HepG2 (cell line): ENCODE measurements around the gene CORT. TPM values are rescaled to one million over a fixed set of nuclear protein-coding genes. Genes with fewer than 3 reads are reported as not detected.

Source experiments
- ARHGAP35 ChIP-seq: sonication (generic); formaldehyde crosslinking; IDR thresholded peaks from 2 replicates; pipeline ENCODE4 v1.9.0; 2022; ENCODE audit warnings: mild to moderate bottlenecking, inconsistent platforms, moderate library complexity, missing genetic modification reagents, borderline replicate concordance
- FUBP1 ChIP-seq: sonication (generic); formaldehyde crosslinking; IDR thresholded peaks from 2 replicates; pipeline ENCODE4 v1.5.1; 2020; ENCODE audit warnings: missing genetic modification reagents, mild to moderate bottlenecking, borderline replicate concordance
- HCFC1 ChIP-seq: fragments of 150-350 bp; IDR thresholded peaks from 2 replicates; pipeline ENCODE4 v1.6.1; 2014; ENCODE audit warnings: low read depth, low read length
- HMG20A ChIP-seq: IDR thresholded peaks from 2 replicates; pipeline ENCODE4 v1.6.1; 2016; ENCODE audit warnings: borderline replicate concordance
- HNRNPUL1 ChIP-seq: fragments of 200-400 bp; formaldehyde crosslinking; IDR thresholded peaks from 2 replicates; pipeline ENCODE4 v1.6.1; 2017; ENCODE audit warnings: low read depth, mild to moderate bottlenecking, low read length, moderate library complexity
- MED8 ChIP-seq: sonication (generic); formaldehyde crosslinking; IDR thresholded peaks from 2 replicates; pipeline ENCODE4 v1.8.1; 2023; ENCODE audit warnings: mild to moderate bottlenecking, missing genetic modification reagents; ENCODE audit not compliant: insufficient replicate concordance
- MNT ChIP-seq: fragments of 450-650 bp; IDR thresholded peaks from 2 replicates; pipeline ENCODE4 v1.6.1; 2016
- PCBP1 ChIP-seq: fragments of 200-400 bp; formaldehyde crosslinking; IDR thresholded peaks from 2 replicates; pipeline ENCODE4 v1.6.1; 2017; ENCODE audit warnings: mild to moderate bottlenecking, low read depth, low read length, borderline replicate concordance
- RERE ChIP-seq: IDR thresholded peaks from 2 replicates; pipeline ENCODE4 v1.6.1; 2016; ENCODE audit warnings: low read depth, missing genetic modification reagents, missing compliant biosample characterization
- ZKSCAN1 ChIP-seq: fragments of 150-350 bp; IDR thresholded peaks from 2 replicates; pipeline ENCODE4 v1.6.1; 2014; ENCODE audit warnings: low read length
- ZNF143 ChIP-seq: sonication (generic); formaldehyde crosslinking; IDR thresholded peaks from 2 replicates; pipeline ENCODE4 v1.4.0; 2020; ENCODE audit warnings: missing genetic modification reagents
- ZNF230 ChIP-seq: sonication (generic); formaldehyde crosslinking; IDR thresholded peaks from 2 replicates; pipeline ENCODE4 v1.4.0; 2020; ENCODE audit warnings: mild to moderate bottlenecking, missing genetic modification reagents
- ZNF264 ChIP-seq: sonication (generic); formaldehyde crosslinking; IDR thresholded peaks from 2 replicates; pipeline ENCODE4 v1.4.0; 2020; ENCODE audit warnings: missing genetic modification reagents
- ZNF383 ChIP-seq: sonication (generic); formaldehyde crosslinking; IDR thresholded peaks from 2 replicates; pipeline ENCODE4 v1.4.0; 2020; ENCODE audit warnings: missing genetic modification reagents, mild to moderate bottlenecking, borderline replicate concordance
- ZNF598 ChIP-seq: sonication (generic); formaldehyde crosslinking; IDR thresholded peaks from 2 replicates; pipeline ENCODE4 v1.5.1; 2020; ENCODE audit warnings: mild to moderate bottlenecking, missing genetic modification reagents, borderline replicate concordance
- ZNF704 ChIP-seq: sonication (generic); formaldehyde crosslinking; IDR thresholded peaks from 2 replicates; pipeline ENCODE4 v1.8.1; 2023; ENCODE audit warnings: mild to moderate bottlenecking, inconsistent platforms, moderate library complexity, missing genetic modification reagents, borderline replicate concordance
- ZNF850 ChIP-seq: sonication (generic); formaldehyde crosslinking; conservative IDR thresholded peaks from 2 replicates; pipeline ENCODE4 v1.9.0; 2021; ENCODE audit warnings: mild to moderate bottlenecking, missing genetic modification reagents
- ZNF891 ChIP-seq: sonication (generic); formaldehyde crosslinking; IDR thresholded peaks from 2 replicates; pipeline ENCODE4 v1.5.0; 2020; ENCODE audit warnings: mild to moderate bottlenecking, missing genetic modification reagents
- polyA plus RNA-seq, 8 experiments: library from polyadenylated mRNA; depleted of rRNA in 3 of 8; stranded (reverse) in 7 of 8; unstranded in 1 of 8; fragments of >200 nt; fragmentation: Illumina TruSeq in 4 of 8; extraction: Trizol in 4 of 8; gene quantifications; 2 replicates each; pipeline versions ENCODE4 v1.2.1 to v1.2.3, GENCODE V29; 2011 to 2016; ENCODE audit warnings: low read depth in 4 of 8, missing spikeins in 1 of 8, mixed read lengths in 1 of 8; ENCODE audit not compliant: insufficient read depth in 1 of 8
- total RNA-seq, 5 experiments: library from RNA; depleted of rRNA; stranded (reverse); fragments of >200 nt; fragmentation: Illumina TruSeq; extraction: Trizol; gene quantifications; 2 replicates each; pipeline ENCODE4 v1.2.3, GENCODE V29; 2016; ENCODE audit warnings: low read depth in 1 of 5

Gene CORT
- total and polyA plus RNA-seq, 2 of the 13 experiments (the other 11 are each of a cell fraction or from before 2014, with no cell fraction given), result 0.11 to 0.62 TPM

- TF ChIP-seq MNT (peak; percentile 92), ZKSCAN1 (no peak), ZNF598 (CRISPR knock-in tag) (0 out of 2 replicates have a peak, but pooled peaks have one; percentile 28), HCFC1 (peak; percentile 99), ARHGAP35 (CRISPR knock-in tag) (0 out of 2 replicates have a peak, but pooled peaks have one; percentile 45), ZNF264 (CRISPR knock-in tag) (0 out of 2 replicates have a peak, but pooled peaks have one; percentile 59), ZNF891 (peak; percentile 93; the same call in 1 of the 2 replicates), ZNF704 (CRISPR knock-in tag) (no peak), ZNF230 (CRISPR knock-in tag) (peak; percentile 65; the same call in 1 of the 2 replicates), PCBP1 (peak; percentile 46; the same call in 1 of the 2 replicates), ZNF143 (CRISPR knock-in tag) (peak; percentile 100), HMG20A (CRISPR knock-in tag) (no peak), RERE (CRISPR knock-in tag) (no peak), ZNF850 (CRISPR knock-in tag) (no peak), HNRNPUL1 (no peak), MED8 (CRISPR knock-in tag) (peak; percentile 28), ZNF383 (CRISPR knock-in tag) (0 out of 2 replicates have a peak, but pooled peaks have one; percentile 20), FUBP1 (CRISPR knock-in tag) (no peak)
Observed at GRCh38 chr1:10472220-10473144, 22.7 kb downstream of the CORT start, which contains the start of gene DFFA (continued).
